Stimulated activated CD4-positive, alpha-beta T cell treated with anti-CD3 and anti-CD28 coated beads, Interleukin-15, amount 100 ng/mL, for 24 hours (primary cell): Measurements from ENCODE around the gene TBC1D3K.
"Not testable (repeated sequence)": the region's sequence is repeated elsewhere in the genome, so short reads cannot be mapped to it uniquely, and the experiment has no call there.

Experiments used
- DNase-seq: peaks from one replicate; pipeline ENCODE4 v3.0.0-alpha.2; 2020

The TBC1D3K gene

DNA sequence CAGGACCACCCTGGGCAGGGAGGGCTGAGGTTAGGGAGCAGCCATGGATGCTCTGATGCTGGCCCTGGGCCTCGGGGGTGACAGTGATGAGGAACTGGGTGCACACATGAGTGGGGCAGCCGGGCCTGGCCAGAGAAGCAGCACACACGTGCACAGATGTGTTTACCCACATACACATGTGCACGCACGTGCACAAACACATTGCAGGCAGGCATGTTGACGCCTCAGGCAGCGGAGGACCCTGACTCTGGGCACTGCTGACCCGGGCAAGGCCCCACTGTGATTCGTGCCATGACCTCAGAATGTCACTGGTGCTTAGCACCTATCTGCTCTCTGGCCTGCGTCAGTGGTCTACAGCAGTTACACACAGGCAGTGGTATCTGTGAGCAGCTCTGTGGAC is at the start of gene TBC1D3K:
Gene TBC1D3K, plus strand, starts transcription at position 301 of the 400 bp plus-strand sequence. CDS start 1,585 bp downstream, outside the sequence.
- DNase-seq, result not testable (repeated sequence)

DNA sequence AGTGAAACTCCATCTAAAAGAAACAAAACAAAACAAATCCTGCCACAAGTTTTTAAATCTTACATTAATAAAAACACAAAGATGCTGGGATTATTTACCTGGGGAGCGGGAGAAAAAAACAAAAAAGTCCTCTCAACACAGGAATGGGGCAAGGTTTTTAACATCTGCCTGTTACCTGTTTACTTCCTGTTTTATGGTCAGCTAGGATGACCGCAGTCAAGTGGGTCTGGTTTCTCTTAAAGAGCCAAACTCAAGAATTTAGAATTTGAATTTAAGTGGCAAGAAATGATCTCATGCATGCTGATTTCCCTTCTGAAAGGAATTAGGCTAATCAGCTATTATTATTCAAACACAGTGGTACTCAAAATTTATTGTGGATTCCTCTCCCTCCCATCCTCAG is 39.7 kb upstream of the TBC1D3K start:
- no peak for DNase-seq

DNA sequence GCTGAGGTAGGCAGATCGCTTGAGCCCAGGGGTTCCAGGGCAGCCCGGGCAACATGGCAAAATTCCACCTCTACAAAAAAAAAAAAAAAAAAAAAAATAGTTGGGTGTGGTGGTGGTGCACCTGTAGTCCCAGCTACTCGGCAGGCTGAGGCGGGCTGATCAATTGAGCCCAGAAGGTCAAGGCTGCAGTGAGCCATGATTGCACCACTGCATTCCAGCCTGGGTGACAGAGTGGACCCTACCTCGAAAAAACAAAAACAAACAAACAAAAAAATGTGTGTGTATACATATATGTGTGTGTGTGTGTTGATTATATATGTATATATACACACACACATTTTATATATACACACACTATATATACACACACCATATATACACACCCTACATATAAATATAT is 39.1 kb upstream of the TBC1D3K start:
- DNase-seq, result no peak

DNA sequence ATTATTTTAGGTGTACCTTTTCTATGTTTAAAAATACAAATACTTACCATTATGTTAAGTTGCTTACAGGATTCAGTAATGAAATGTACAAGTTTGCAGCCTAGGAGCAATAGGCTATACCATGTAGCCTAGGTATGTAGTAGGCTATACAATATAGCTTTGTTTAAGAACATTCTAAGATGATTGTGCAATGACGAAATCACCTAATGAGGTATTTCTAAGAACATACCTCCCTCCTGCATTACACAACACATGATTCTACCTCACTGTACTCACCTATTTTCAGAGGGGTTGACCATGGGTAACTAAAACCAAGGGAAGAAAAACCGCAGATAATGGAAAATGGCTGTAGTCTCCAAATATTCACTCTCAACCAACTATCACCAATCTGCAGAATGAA is 35.3 kb upstream of the TBC1D3K start:
- no peak for DNase-seq

DNA sequence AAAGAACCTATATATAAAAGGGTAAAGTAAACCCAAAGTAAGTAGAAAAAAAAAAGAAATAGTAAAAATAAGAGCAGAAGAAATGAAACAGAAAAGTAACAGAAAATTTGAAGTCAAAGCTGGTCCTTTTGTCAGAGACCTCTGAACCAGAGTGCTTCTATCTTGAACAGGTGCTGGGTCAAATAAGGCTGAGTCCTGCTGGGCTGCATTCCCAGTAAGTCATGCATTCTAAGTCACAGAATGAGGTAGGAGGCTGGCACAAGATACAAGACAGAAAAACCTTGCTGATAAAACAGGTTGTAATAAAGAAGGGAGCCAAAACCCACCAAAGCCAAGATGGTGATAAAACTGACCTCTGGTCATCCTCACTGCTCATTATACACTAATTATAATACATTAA is 27.3 kb upstream of the TBC1D3K start:
- DNase-seq, result not testable (repeated sequence)
